ENCODE results near the gene HOMER1.

GRCh38 chr5:79475152-79475466 lies 38.8 kb downstream of the HOMER1 start:
- TF ChIP-seq CTBP1 (IDR thresholded peaks at IDR 0.05; ENCODE audit: borderline replicate concordance) (no peak), FOXA1 (IDR thresholded peaks at IDR 0.05) (no peak), HDGF (IDR thresholded peaks at IDR 0.05; ENCODE audit: borderline replicate concordance) (no peak), FOXM1 (IDR thresholded peaks at IDR 0.05; ENCODE audit: borderline replicate concordance) (no peak), LEF1 (IDR thresholded peaks at IDR 0.05; ENCODE audit: borderline replicate concordance) (no peak), ZNF384 (IDR thresholded peaks at IDR 0.05) (no peak)
